GM23248 (cell line): ENCODE results near the gene ANTXR2. TPM values are rescaled to one million over a fixed set of nuclear protein-coding genes. Genes with fewer than 3 reads are reported as not detected.

ENCODE experiments used
- DNase-seq: peaks from one replicate; pipeline ENCODE4 v3.0.0-alpha.2; 2015
- H2AFZ ChIP-seq: fragments of 200-600 bp; sonication (generic); 2 replicates; pipeline ENCODE4 v1.6.1; 2016; ENCODE audit warnings: antibody characterized with exemption
- H3F3A ChIP-seq: fragments of 200-600 bp; sonication (generic); 2 replicates; pipeline ENCODE4 v1.6.1; 2016; ENCODE audit warnings: mild to moderate bottlenecking, antibody characterized with exemption, mixed run types; ENCODE audit not compliant: insufficient read depth
- H3K27ac ChIP-seq: fragments of 200-600 bp; sonication (generic); 2 replicates; pipeline ENCODE4 v1.5.1; 2016; ENCODE audit warnings: mild to moderate bottlenecking
- H3K27me3 ChIP-seq: fragments of 200-600 bp; sonication (generic); replicated peaks from 2 replicates; pipeline ENCODE4 v1.6.1; 2016; ENCODE audit warnings: mild to moderate bottlenecking; ENCODE audit not compliant: insufficient read depth
- H3K36me3 ChIP-seq: fragments of 200-600 bp; sonication (generic); 2 replicates; pipeline ENCODE4 v1.6.1; 2016; ENCODE audit warnings: low read depth, mild to moderate bottlenecking
- H3K4me1 ChIP-seq: fragments of 200-600 bp; sonication (generic); 2 replicates; pipeline ENCODE4 v1.6.1; 2016; ENCODE audit warnings: mild to moderate bottlenecking; ENCODE audit not compliant: insufficient read depth
- H3K4me2 ChIP-seq: fragments of 200-600 bp; sonication (generic); one replicate; pipeline ENCODE4 v1.6.1; 2016; ENCODE audit warnings: mild to moderate bottlenecking; ENCODE audit not compliant: unreplicated experiment
- H3K4me3 ChIP-seq: fragments of 200-600 bp; sonication (generic); 2 replicates; pipeline ENCODE4 v1.5.1; 2016; ENCODE audit warnings: mild to moderate bottlenecking
- H3K79me2 ChIP-seq: fragments of 200-600 bp; sonication (generic); 2 replicates; pipeline ENCODE4 v1.6.1; 2016; ENCODE audit warnings: mild to moderate bottlenecking; ENCODE audit not compliant: insufficient read depth
- H3K9ac ChIP-seq: fragments of 200-600 bp; sonication (generic); 2 replicates; pipeline ENCODE4 v1.6.1; 2016; ENCODE audit warnings: mild to moderate bottlenecking
- H3K9me2 ChIP-seq: fragments of 200-600 bp; sonication (generic); 2 replicates; pipeline ENCODE4 v1.6.1; 2016; ENCODE audit warnings: mixed run types, mild to moderate bottlenecking, moderate library complexity; ENCODE audit not compliant: insufficient read depth
- H3K9me3 ChIP-seq: fragments of 200-600 bp; sonication (generic); one replicate; pipeline ENCODE4 v1.6.1; 2017; ENCODE audit warnings: low read depth
- H4K20me1 ChIP-seq: fragments of 200-600 bp; sonication (generic); 2 replicates; pipeline ENCODE4 v1.6.0; 2016; ENCODE audit not compliant: insufficient read depth
- EZH2 ChIP-seq: fragments of 200-600 bp; sonication (generic); IDR thresholded peaks from 2 replicates; pipeline ENCODE4 v1.6.1; 2018; ENCODE audit warnings: antibody characterized with exemption, mild to moderate bottlenecking; ENCODE audit not compliant: insufficient read depth, poor library complexity, severe bottlenecking
- EZH2phosphoT487 ChIP-seq: fragments of 200-600 bp; sonication (generic); IDR thresholded peaks from 2 replicates; pipeline ENCODE4 v1.6.1; 2018; ENCODE audit warnings: antibody characterized with exemption, moderate library complexity, mild to moderate bottlenecking, low read depth; ENCODE audit not compliant: insufficient read depth
- WGBS, 2 experiments: methylation state at CpG; one replicate each; pipeline ENCODE4 v1.1.6; 2015 to 2017; ENCODE audit warnings: low lambda C conversion rate in 2 of 2, low coverage in 1 of 2; ENCODE audit errors: missing lambda C conversion rate in 2 of 2; 5-methylcytosine and 5-hydroxymethylcytosine counted together
- in situ Hi-C: fragments of 300-500 bp; cut with MboI; formaldehyde crosslinking; loops from 2 replicates; pipeline ENCODE4 v1.15.0; 2020
- polyA plus RNA-seq: library from polyadenylated mRNA; unstranded; fragments of >200 nt; fragmentation: Nextera tagmentation; extraction: Ambion mirVana; gene quantifications from 2 replicates; pipeline ENCODE4 v1.2.1, GENCODE V29; 2016
- total RNA-seq: library from RNA; depleted of rRNA; stranded (reverse); fragments of >200 nt; shearing (Covaris generic); gene quantifications from 2 replicates; pipeline ENCODE4 v1.2.3, GENCODE V29; 2014

The ANTXR2 gene
- total and polyA plus RNA-seq, 2 experiments from 2014 or later = 77.2 to 87.5 TPM

GRCh38 chr4:79947386-79947785 lies 125.6 kb downstream of the ANTXR2 start:
- Histone ChIP-seq H4K20me1 (no peaks in the 10 kb centered on the region), H3K36me3 (0 out of 2 replicates have a peak, but pooled peaks cover 3% of the 10 kb centered on the region), H3K4me3 (no peak overlapping the region), H3K27me3 (no peaks in the 10 kb centered on the region), H3F3A (peaks cover 6% of the 10 kb centered on the region; the same call in 1 of the 2 replicates), H3K9ac (no peak overlapping the region), H3K9me2 (no peaks in the 10 kb centered on the region), H2AFZ (no peak overlapping the region), H3K4me2 (no peak overlapping the region), H3K79me2 (no peaks in the 10 kb centered on the region), H3K9me3 (no peaks in the 10 kb centered on the region), H3K4me1 (no peaks in the 10 kb centered on the region), H3K27ac (no peak overlapping the region)
- DNase-seq = no peak
- WGBS, 2 experiments = 100% methylated on average over 1 of the region's 1 CpG
- TF ChIP-seq EZH2phosphoT487 (no peak), EZH2 (no peak)
- in situ Hi-C loops = no loop called here

- Histone ChIP-seq H3K36me3 (no peaks in the 10 kb centered on the region), H3K27ac (no peak overlapping the region), H3K27me3 (no peaks in the 10 kb centered on the region), H2AFZ (no peak overlapping the region), H3K4me1 (no peaks in the 10 kb centered on the region), H3K4me3 (no peak overlapping the region), H3K9me2 (no peaks in the 10 kb centered on the region), H3K9me3 (no peaks in the 10 kb centered on the region), H3K4me2 (no peak overlapping the region), H3K9ac (no peak overlapping the region), H4K20me1 (no peaks in the 10 kb centered on the region), H3K79me2 (no peaks in the 10 kb centered on the region), H3F3A (no peaks in the 10 kb centered on the region)
- no peak for DNase-seq
- TF ChIP-seq EZH2 = no peak
- no peak for TF ChIP-seq EZH2phosphoT487
- 97 to 98% methylated on average over 1 of the region's 1 CpG for WGBS, 2 experiments
- in situ Hi-C loops = no loop called here
Measured at GRCh38 chr4:79935274-79935673, 137.8 kb downstream of the ANTXR2 start.

- H3K36me3 ChIP-seq = no peaks in the 10 kb centered on the region
- H3K27ac ChIP-seq = no peak overlapping the region
- in situ Hi-C loops = no loop called here
- no peaks in the 10 kb centered on the region for H3K79me2 ChIP-seq
- DNase-seq = no peak
- TF ChIP-seq EZH2phosphoT487 (no peak), EZH2 (no peak)
- no peaks in the 10 kb centered on the region for H3K4me1 ChIP-seq
- no peak overlapping the region for H3K4me3 ChIP-seq
- H3K9me2 ChIP-seq = no peaks in the 10 kb centered on the region
- no peak overlapping the region for H3K9ac ChIP-seq
- H3F3A ChIP-seq = no peaks in the 10 kb centered on the region
- no peak overlapping the region for H2AFZ ChIP-seq
- no peaks in the 10 kb centered on the region for H3K9me3 ChIP-seq
- H3K27me3 ChIP-seq = no peaks in the 10 kb centered on the region
- no peaks in the 10 kb centered on the region for H4K20me1 ChIP-seq
- WGBS, 2 experiments = 99 to 100% methylated on average over 2 of the region's 2 CpGs
- H3K4me2 ChIP-seq = no peak overlapping the region
Measured at GRCh38 chr4:79934660-79935059, 138.4 kb downstream of the ANTXR2 start.

- WGBS, 2 experiments = 86 to 97% methylated on average over 1 of the region's 1 CpG
- TF ChIP-seq EZH2 (no peak), EZH2phosphoT487 (no peak)
- H3K79me2 ChIP-seq = no peaks in the 10 kb centered on the region
Measured at GRCh38 chr4:79927931-79928330, 145.1 kb downstream of the ANTXR2 start.

GRCh38 chr4:79923281-79923680 lies 149.7 kb downstream of the ANTXR2 start:
- no peaks in the 10 kb centered on the region for H3F3A ChIP-seq
- no peaks in the 10 kb centered on the region for H3K27me3 ChIP-seq
- no peak for DNase-seq
- in situ Hi-C loops = no loop called here
- 80 to 88% methylated on average over 2 of the region's 2 CpGs for WGBS, 2 experiments
- H3K9me3 ChIP-seq = no peaks in the 10 kb centered on the region
- no peaks in the 10 kb centered on the region for H3K9me2 ChIP-seq
- no peaks in the 10 kb centered on the region for H3K36me3 ChIP-seq
- H3K4me3 ChIP-seq = no peak overlapping the region
- H3K4me1 ChIP-seq = no peaks in the 10 kb centered on the region
- no peak overlapping the region for H2AFZ ChIP-seq
- H3K79me2 ChIP-seq = no peaks in the 10 kb centered on the region
- H3K27ac ChIP-seq = no peak overlapping the region
- TF ChIP-seq EZH2phosphoT487 = no peak
- TF ChIP-seq EZH2 = no peak
- H3K4me2 ChIP-seq = no peak overlapping the region
- H3K9ac ChIP-seq = no peak overlapping the region
- H4K20me1 ChIP-seq = no peaks in the 10 kb centered on the region

More at GRCh38 chr4:79927931-79928330, 145.1 kb downstream of the ANTXR2 start:
- in situ Hi-C loops = no loop called here
- no peak for DNase-seq
- Histone ChIP-seq H4K20me1 (no peaks in the 10 kb centered on the region), H3K9me3 (no peaks in the 10 kb centered on the region), H3K9ac (no peak overlapping the region), H3K4me1 (no peaks in the 10 kb centered on the region), H3K27ac (no peak overlapping the region), H3K4me2 (no peak overlapping the region), H3K9me2 (no peaks in the 10 kb centered on the region), H3K4me3 (no peak overlapping the region), H3K27me3 (no peaks in the 10 kb centered on the region), H2AFZ (no peak overlapping the region), H3F3A (no peaks in the 10 kb centered on the region), H3K36me3 (no peaks in the 10 kb centered on the region)
